Measurements from ENCODE around the gene SF3A2.

The SF3A2 gene

DNA sequence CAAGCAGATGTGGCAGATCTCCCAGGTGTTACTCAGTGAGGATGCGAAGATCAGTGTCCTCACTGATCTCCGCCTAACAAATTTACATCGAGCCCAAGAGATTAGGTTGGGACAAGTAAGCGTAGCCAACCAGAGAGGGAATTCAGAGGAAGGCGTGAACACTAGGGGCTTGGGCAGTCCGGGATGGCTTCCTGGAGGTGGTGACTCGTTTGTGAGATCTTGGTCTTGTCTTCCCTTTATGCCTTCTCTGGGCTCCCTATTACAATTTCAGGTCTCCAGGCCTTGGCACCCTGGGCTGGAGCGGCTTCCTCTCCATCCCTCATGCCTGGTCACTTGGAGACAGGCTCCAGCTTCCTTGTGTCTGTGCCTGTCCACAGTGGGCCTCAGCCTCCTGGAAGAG is 6.2 kb downstream of the SF3A2 start:
- no peak for DNase-seq

DNA sequence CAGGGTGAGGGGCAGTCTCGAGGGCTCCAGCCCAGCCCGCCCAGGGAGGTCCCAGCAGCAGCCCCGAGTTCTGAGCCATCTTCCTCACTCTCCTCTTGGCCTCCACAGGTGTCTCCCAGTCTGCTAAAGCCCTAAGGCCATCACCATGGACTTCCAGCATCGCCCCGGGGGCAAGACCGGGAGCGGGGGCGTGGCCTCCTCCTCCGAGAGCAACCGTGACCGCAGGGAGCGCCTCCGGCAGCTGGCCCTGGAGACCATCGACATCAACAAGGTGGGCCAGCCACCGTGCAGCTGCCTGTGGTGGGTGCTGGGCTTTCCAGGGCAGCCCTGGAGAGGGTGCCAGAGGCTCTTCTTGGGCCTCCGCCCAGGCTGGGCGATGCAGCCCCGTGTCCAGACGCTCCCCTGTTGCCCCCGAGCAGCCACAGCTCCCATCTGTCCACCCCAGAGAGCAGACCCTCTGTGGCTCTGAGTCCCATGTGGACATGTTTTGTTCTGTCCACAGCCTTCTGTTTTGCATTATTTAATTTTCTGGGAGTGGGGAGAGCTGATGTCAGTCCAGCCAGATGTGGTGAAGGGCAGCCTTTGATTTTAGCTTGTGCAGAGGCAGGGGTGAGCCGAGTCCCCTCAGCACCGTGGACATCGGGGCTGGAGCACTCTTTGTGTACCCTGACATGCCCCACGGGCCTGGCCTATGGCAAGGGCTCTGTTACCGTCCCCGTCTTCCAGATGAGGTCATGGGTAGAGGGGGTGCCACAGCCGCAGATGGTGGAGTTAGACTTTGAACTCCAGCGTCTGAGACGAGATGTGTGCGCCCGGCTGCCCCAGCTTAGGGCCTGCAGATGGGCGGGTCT is 6.9 kb downstream of the SF3A2 start:
- DNase-seq, result no peak

DNA sequence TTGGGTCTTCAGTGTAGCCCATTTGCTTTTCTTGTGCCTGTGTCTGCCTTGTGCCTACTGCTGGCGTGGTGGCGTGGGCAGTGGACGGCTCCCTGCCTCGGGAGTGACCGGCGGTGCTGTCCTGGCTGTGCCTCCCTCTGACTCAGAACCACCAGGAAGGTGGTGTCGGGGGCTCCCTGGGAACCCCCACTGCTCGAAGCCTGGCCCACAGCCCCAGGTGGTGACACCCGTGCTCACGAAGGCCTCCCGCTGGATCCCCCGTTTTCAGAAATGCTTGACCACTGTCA is 7.4 kb downstream of the SF3A2 start:
- DNase-seq, result no peak

DNA sequence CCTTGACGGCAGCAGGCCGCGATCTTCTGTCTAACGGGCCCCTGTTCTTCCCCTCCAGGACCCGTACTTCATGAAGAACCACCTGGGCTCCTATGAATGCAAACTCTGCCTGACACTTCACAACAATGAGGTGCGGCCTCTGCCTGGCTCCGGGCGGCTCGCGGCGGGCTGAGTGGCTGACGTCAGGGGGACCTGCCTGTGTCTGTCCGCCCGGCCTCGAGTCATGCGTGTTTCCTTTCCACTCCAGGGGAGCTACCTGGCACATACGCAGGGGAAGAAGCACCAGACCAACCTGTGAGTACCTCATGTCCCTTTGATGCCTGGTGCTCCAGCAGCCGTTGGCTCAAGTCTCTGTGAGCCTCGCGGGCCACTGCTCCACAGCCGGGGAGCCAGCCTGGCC is 7.9 kb downstream of the SF3A2 start:
- DNase-seq, result no peak

DNA sequence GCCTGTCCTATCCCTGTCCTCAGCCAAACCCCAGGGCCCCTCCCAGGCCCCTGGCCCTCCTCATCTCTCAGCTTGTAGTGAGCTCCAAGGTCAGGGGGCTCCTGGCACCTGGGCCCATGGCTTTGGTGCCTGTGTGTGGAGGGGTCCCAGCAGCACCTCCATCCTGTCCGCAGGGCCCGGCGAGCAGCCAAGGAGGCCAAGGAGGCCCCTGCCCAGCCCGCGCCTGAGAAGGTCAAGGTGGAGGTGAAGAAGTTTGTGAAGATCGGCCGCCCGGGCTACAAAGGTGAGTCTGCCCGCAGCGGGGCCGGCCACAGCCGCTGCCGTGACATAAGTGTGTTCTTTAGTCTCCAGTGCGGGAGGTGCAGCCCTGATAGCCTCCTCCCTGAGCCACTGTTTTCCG is 8.6 kb downstream of the SF3A2 start:
- no peak for DNase-seq

GRCh38 chr19:2246014-2246620 is 9.5 kb downstream of the SF3A2 start:
- DNase-seq, result no peak

DNA sequence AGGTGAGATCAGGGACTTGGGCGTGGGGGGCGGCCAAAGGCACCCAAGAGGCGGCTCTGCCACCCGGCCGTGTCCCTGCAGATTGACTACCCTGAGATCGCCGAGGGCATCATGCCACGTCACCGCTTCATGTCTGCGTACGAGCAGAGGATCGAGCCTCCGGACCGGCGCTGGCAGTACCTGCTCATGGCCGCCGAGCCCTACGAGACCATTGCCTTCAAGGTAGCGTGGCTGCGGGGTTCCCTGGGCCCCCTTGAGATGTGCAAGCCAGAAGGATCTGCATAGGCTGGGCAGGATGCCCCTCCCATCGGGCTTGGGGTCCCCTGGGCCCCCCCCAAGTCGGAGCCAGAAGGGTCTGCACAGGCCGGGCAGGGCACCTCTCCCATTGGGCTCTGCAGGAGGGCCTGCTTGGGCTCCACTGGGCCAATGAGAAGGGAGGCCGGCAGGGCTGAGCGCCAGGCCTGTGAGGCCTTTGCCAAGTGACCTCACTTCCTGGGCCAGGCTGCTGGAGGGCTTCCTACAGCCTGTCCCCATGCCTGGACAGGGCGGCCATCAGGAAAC is 10.3 kb downstream of the SF3A2 start:
- no peak for DNase-seq

DNA sequence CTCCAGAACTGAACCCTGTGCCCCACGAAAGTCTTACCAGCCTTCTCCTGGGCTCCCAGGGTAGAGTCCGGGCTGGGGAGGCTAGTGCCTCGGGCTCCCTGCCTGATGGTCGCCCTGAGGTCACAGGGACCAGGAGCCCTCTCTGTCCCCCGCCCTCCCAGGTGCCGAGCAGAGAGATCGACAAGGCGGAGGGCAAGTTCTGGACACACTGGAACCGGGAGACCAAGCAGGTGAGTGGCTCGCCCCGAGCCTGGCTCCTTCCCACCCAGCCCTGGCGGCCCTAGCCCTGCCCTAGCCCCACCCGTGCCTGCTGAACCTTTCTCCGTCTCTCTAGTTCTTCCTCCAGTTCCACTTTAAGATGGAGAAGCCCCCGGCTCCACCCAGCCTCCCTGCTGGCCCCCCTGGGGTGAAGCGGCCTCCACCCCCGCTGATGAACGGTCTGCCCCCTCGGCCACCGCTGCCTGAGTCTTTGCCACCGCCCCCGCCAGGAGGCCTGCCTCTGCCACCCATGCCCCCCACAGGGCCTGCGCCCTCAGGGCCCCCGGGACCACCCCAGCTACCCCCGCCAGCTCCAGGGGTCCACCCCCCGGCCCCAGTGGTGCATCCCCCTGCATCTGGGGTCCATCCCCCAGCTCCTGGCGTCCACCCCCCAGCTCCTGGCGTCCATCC is 10.9 kb downstream of the SF3A2 start:
- DNase-seq, result no peak

DNA sequence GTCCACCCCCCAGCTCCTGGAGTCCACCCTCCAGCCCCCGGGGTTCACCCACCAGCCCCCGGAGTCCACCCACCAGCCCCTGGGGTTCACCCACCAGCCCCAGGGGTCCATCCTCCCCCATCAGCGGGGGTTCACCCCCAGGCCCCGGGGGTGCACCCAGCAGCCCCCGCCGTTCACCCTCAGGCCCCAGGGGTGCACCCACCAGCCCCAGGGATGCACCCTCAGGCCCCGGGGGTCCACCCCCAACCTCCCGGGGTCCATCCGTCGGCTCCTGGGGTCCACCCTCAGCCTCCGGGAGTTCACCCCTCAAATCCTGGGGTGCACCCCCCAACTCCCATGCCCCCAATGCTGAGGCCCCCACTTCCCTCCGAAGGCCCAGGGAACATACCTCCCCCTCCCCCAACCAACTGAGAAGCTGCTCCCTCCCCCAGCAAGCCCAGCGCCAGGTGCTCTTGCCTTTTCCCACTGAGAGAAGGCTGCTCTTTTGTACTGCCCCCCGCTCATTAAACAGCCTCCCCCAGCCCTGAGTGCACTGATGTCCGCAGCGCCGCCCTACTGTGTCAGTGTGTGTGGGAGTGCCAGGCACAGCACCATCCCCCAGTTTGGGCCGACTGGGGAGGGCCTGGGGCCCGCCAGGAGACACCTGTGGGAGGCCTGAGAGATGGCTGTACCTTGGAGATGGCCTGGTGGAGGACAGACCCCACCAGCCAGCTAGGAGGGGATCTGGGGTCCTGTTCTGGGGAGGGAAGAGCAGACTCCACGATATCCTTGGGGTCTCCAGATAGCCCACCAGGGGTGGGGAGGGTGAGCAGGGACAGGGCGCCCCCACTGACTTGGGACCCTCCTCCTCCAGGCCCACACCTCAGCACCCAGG is 11.7 kb downstream of the SF3A2 start:
- no peak for DNase-seq

GRCh38 chr19:2249010-2249866 is 12.6 kb downstream of the SF3A2 start, which contains the start of gene AMH:
Gene AMH, plus strand, starts transcription at chr19:2249323. Its CDS starts 10 bp downstream, at chr19:2249333.
- no peak for DNase-seq

GRCh38 chr19:2249880-2250765 is 13.5 kb downstream of the SF3A2 start:
- no peak for DNase-seq

DNA sequence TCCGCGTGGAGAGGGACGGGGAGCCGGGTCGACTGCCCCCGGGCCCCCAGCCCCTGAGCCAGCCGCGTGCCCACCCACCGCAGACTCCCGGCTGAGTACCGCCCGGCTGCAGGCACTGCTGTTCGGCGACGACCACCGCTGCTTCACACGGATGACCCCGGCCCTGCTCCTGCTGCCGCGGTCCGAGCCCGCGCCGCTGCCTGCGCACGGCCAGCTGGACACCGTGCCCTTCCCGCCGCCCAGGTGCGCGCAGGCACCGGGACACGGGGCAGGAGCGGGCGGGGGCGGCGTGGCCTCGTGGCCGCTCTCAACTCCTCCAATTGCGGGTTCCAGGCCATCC is 14.1 kb downstream of the SF3A2 start:
- no peak for DNase-seq

DNA sequence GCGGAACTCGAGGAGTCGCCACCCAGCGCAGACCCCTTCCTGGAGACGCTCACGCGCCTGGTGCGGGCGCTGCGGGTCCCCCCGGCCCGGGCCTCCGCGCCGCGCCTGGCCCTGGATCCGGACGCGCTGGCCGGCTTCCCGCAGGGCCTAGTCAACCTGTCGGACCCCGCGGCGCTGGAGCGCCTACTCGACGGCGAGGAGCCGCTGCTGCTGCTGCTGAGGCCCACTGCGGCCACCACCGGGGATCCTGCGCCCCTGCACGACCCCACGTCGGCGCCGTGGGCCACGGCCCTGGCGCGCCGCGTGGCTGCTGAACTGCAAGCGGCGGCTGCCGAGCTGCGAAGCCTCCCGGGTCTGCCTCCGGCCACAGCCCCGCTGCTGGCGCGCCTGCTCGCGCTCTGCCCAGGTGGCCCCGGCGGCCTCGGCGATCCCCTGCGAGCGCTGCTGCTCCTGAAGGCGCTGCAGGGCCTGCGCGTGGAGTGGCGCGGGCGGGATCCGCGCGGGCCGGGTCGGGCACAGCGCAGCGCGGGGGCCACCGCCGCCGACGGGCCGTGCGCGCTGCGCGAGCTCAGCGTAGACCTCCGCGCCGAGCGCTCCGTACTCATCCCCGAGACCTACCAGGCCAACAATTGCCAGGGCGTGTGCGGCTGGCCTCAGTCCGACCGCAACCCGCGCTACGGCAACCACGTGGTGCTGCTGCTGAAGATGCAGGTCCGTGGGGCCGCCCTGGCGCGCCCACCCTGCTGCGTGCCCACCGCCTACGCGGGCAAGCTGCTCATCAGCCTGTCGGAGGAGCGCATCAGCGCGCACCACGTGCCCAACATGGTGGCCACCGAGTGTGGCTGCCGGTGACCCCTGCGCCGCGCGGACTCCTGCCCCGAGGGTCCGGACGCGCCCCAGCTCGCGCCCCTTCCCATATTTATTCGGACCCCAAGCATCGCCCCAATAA is 14.8 kb downstream of the SF3A2 start:
- no peak for DNase-seq

- no peak for DNase-seq
Observed at GRCh38 chr19:2252055-2252796, 15.6 kb downstream of the SF3A2 start.

DNA sequence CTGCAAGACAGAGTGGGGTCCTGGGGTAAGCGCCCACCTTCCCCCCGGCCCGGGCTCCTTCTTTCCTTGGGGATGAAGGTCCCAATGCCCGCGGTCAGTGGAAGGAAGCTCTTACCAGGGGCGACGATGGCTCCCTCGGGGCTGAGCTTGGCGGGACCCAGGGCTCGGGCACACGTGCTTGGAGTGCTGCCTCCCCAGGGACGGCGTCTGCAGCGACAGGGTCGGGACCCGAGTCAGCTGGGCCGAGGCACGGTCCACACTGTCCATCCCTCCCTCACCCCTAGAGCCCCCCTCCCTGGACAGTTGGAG is 16.1 kb downstream of the SF3A2 start:
- no peak for DNase-seq

- DNase-seq, result no peak
Observed at GRCh38 chr19:2253106-2254063, 16.8 kb downstream of the SF3A2 start.

- no peak for DNase-seq
Observed at GRCh38 chr19:2254064-2254872, 17.6 kb downstream of the SF3A2 start.

Measured in NCI-H1436 treated with DMSO at 0.1 percent for 48 hours (cell line).